ENCODE results near the gene PIEZO1. TPM values are rescaled to one million over a fixed set of nuclear protein-coding genes. Genes with fewer than 3 reads are reported as not detected.

Gene PIEZO1
- total and polyA plus RNA-seq, 9 of the 15 experiments (the other 6 are each of a cell fraction or from before 2014, with no cell fraction given), result 3.6 to 432 (median 131) TPM

DNA sequence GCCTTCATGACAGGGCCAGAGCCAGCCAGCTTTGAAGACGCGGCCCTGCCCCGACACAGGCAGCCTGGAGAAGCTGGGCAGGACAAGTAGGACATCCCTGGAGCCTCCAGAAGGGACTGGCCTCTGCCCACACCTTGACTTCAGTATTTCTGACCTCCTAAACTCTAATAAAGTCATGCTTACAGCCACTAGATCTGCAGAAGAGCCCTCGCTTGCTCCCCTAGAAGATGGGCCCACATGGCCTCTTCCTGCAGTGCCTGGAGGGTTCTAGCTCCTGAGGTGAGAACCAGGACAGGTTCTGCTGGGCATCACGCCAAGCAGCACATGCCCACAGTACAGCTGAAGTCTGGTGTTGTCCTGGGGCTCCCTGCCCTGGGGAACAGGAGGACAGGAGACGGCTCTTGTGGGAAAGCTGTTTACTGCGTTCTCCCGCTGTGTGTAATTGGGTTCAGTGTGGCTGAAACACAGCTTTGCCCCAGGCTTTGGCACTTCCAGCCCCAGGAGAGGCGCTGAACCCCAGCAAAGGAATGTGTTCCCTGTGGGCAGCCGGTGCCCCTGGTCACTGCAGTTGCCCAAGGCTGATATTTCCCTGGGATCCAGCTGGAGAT is 24.2 kb upstream of the PIEZO1 start (continued):
- TF ChIP-seq, protein P1, sequence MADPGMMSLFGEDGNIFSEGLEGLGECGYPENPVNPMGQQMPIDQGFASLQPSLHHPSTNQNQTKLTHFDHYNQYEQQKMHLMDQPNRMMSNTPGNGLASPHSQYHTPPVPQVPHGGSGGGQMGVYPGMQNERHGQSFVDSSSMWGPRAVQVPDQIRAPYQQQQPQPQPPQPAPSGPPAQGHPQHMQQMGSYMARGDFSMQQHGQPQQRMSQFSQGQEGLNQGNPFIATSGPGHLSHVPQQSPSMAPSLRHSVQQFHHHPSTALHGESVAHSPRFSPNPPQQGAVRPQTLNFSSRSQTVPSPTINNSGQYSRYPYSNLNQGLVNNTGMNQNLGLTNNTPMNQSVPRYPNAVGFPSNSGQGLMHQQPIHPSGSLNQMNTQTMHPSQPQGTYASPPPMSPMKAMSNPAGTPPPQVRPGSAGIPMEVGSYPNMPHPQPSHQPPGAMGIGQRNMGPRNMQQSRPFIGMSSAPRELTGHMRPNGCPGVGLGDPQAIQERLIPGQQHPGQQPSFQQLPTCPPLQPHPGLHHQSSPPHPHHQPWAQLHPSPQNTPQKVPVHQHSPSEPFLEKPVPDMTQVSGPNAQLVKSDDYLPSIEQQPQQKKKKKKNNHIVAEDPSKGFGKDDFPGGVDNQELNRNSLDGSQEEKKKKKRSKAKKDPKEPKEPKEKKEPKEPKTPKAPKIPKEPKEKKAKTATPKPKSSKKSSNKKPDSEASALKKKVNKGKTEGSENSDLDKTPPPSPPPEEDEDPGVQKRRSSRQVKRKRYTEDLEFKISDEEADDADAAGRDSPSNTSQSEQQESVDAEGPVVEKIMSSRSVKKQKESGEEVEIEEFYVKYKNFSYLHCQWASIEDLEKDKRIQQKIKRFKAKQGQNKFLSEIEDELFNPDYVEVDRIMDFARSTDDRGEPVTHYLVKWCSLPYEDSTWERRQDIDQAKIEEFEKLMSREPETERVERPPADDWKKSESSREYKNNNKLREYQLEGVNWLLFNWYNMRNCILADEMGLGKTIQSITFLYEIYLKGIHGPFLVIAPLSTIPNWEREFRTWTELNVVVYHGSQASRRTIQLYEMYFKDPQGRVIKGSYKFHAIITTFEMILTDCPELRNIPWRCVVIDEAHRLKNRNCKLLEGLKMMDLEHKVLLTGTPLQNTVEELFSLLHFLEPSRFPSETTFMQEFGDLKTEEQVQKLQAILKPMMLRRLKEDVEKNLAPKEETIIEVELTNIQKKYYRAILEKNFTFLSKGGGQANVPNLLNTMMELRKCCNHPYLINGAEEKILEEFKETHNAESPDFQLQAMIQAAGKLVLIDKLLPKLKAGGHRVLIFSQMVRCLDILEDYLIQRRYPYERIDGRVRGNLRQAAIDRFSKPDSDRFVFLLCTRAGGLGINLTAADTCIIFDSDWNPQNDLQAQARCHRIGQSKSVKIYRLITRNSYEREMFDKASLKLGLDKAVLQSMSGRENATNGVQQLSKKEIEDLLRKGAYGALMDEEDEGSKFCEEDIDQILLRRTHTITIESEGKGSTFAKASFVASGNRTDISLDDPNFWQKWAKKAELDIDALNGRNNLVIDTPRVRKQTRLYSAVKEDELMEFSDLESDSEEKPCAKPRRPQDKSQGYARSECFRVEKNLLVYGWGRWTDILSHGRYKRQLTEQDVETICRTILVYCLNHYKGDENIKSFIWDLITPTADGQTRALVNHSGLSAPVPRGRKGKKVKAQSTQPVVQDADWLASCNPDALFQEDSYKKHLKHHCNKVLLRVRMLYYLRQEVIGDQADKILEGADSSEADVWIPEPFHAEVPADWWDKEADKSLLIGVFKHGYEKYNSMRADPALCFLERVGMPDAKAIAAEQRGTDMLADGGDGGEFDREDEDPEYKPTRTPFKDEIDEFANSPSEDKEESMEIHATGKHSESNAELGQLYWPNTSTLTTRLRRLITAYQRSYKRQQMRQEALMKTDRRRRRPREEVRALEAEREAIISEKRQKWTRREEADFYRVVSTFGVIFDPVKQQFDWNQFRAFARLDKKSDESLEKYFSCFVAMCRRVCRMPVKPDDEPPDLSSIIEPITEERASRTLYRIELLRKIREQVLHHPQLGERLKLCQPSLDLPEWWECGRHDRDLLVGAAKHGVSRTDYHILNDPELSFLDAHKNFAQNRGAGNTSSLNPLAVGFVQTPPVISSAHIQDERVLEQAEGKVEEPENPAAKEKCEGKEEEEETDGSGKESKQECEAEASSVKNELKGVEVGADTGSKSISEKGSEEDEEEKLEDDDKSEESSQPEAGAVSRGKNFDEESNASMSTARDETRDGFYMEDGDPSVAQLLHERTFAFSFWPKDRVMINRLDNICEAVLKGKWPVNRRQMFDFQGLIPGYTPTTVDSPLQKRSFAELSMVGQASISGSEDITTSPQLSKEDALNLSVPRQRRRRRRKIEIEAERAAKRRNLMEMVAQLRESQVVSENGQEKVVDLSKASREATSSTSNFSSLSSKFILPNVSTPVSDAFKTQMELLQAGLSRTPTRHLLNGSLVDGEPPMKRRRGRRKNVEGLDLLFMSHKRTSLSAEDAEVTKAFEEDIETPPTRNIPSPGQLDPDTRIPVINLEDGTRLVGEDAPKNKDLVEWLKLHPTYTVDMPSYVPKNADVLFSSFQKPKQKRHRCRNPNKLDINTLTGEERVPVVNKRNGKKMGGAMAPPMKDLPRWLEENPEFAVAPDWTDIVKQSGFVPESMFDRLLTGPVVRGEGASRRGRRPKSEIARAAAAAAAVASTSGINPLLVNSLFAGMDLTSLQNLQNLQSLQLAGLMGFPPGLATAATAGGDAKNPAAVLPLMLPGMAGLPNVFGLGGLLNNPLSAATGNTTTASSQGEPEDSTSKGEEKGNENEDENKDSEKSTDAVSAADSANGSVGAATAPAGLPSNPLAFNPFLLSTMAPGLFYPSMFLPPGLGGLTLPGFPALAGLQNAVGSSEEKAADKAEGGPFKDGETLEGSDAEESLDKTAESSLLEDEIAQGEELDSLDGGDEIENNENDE (IDR thresholded peaks at IDR 0.05; ENCODE audit: low read depth, low read length), result peak; percentile 30
- no peak for TF ChIP-seq ATF3 (IDR thresholded peaks at IDR 0.05)
- 0 out of 2 replicates have a peak, but pooled peaks have one; percentile 15 for TF ChIP-seq ATF3 (CRISPR knock-in tag; conservative IDR thresholded peaks at IDR 0.05)
- no peak for TF ChIP-seq KDM4B (IDR thresholded peaks at IDR 0.05; ENCODE audit: borderline replicate concordance in 2 of 2, low read depth in 1 of 2)
- TF ChIP-seq TAF1 (IDR thresholded peaks at IDR 0.05; ENCODE audit: control insufficient read depth, extremely low read depth, insufficient read depth, low read length, severe bottlenecking), result no peak
- TF ChIP-seq ZNF316 (IDR thresholded peaks at IDR 0.05), result no peak
- TF ChIP-seq C11orf30 (IDR thresholded peaks at IDR 0.05; ENCODE audit: low read depth), result no peak
- TF ChIP-seq RBBP5 (IDR thresholded peaks at IDR 0.05; ENCODE audit: borderline replicate concordance, insufficient read depth, low read length, poor library complexity, severe bottlenecking), result no peak
- no peak for TF ChIP-seq RAD21 (CRISPR knock-in tag; conservative IDR thresholded peaks at IDR 0.05 in 1 of 2, IDR thresholded peaks at IDR 0.05 in 1 of 2)
- TF ChIP-seq SMAD4 (CRISPR knock-in tag; conservative IDR thresholded peaks at IDR 0.05), result no peak
- TF ChIP-seq RHOXF2B (CRISPR knock-in tag; conservative IDR thresholded peaks at IDR 0.05), result peak; percentile 25; the same call in 1 of the 2 replicates
